H1 (cell line): Measurements from ENCODE around the gene RCHY1.

Experiments used
- CHD1 ChIP-seq: IDR thresholded peaks from 2 replicates; pipeline ENCODE4 v1.6.1; 2012; ENCODE audit warnings: low read depth, low read length, improper control_type of control experiment
- CTCF ChIP-seq, 3 experiments: IDR thresholded peaks; 1 replicate in 2 of 3; 2 replicates in 1 of 3; pipeline versions ENCODE4 v1.5.1 to v1.6.1; 2011; ENCODE audit warnings: low read length in 3 of 3, mild to moderate bottlenecking in 3 of 3, inconsistent platforms in 2 of 3, low read depth in 1 of 3, moderate library complexity in 1 of 3; ENCODE audit not compliant: insufficient read depth in 1 of 3; ENCODE audit errors: control extremely low read depth in 1 of 3
- EP300 ChIP-seq, 2 experiments: IDR thresholded peaks; 1 replicate in 1 of 2; 2 replicates in 1 of 2; pipeline ENCODE4 v1.6.1; 2011 to 2012; ENCODE audit warnings: low read depth in 2 of 2, low read length in 2 of 2, mild to moderate bottlenecking in 2 of 2, borderline replicate concordance in 1 of 2, inconsistent platforms in 1 of 2, moderate library complexity in 1 of 2
- MAX ChIP-seq: IDR thresholded peaks from 2 replicates; pipeline ENCODE4 v1.6.1; 2012; ENCODE audit warnings: inconsistent platforms
- POLR2AphosphoS5 ChIP-seq: IDR thresholded peaks from 2 replicates; pipeline ENCODE4 v1.6.1; 2011; ENCODE audit warnings: low read depth, low read length
- RAD21 ChIP-seq, 2 experiments: IDR thresholded peaks in 1 of 2; conservative IDR thresholded peaks in 1 of 2; 2 replicates each; pipeline ENCODE4 v1.6.1; 2011; ENCODE audit warnings: low read depth in 2 of 2, low read length in 2 of 2, improper control_type of control experiment in 1 of 2, inconsistent platforms in 1 of 2, mild to moderate bottlenecking in 1 of 2, moderate library complexity in 1 of 2
- RBBP5 ChIP-seq: IDR thresholded peaks from 2 replicates; pipeline ENCODE4 v1.7.1; 2012; ENCODE audit warnings: low read depth, mild to moderate bottlenecking, inconsistent platforms, low read length, moderate library complexity, borderline replicate concordance
- SP2 ChIP-seq: IDR thresholded peaks from 2 replicates; pipeline ENCODE4 v1.6.1; 2012; ENCODE audit warnings: mild to moderate bottlenecking, low read length, inconsistent platforms
- YY1 ChIP-seq: IDR thresholded peaks from 2 replicates; pipeline ENCODE4 v1.6.1; 2011; ENCODE audit warnings: low read depth, mild to moderate bottlenecking, low read length

- TF ChIP-seq CTCF (IDR thresholded peaks at IDR 0.05; ENCODE audit: control extremely low read depth in 1 of 3, insufficient read depth in 1 of 3, low read depth in 1 of 3, low read length in 3 of 3) (no peak), CHD1 (no peak), RBBP5 (no peak), EP300 (IDR thresholded peaks at IDR 0.05; ENCODE audit: borderline replicate concordance in 1 of 2, low read depth in 2 of 2, low read length in 2 of 2) (no peak), POLR2AphosphoS5 (no peak), RAD21 (IDR thresholded peaks at IDR 0.05 in 1 of 2, conservative IDR thresholded peaks at IDR 0.05 in 1 of 2; ENCODE audit: low read depth in 2 of 2, low read length in 2 of 2) (no peak), MAX (no peak), YY1 (no peak), SP2 (no peak)
These were observed 56.8 kb downstream of the RCHY1 start for GRCh38 chr4:75457365-75457764.
